Stomach (tissue), 4 donors: Measurements from ENCODE around the gene RPS27.
"Not testable (repeated sequence)": the region's sequence is repeated elsewhere in the genome, so short reads cannot be mapped to it uniquely, and the experiment has no call there.

Source experiments
- CTCF ChIP-seq, 7 experiments: fragments of 450-650 bp in 4 of 7; fragments of 200-600 bp in 3 of 7; sonication (generic) in 3 of 7; IDR thresholded peaks; one replicate each; pipeline ENCODE4 v1.5.1; 2016 to 2019; ENCODE audit warnings: antibody characterized with exemption in 7 of 7, control low read depth in 2 of 7, mild to moderate bottlenecking in 1 of 7
- POLR2A ChIP-seq, 4 donors: fragments of 450-650 bp; IDR thresholded peaks; one replicate each; pipeline ENCODE4 v1.6.1; 2016; ENCODE audit warnings: antibody characterized with exemption in 4 of 4, control low read depth in 2 of 4, mild to moderate bottlenecking in 1 of 4, moderate library complexity in 1 of 4
- POLR2AphosphoS5 ChIP-seq, 3 donors: sonication (generic); formaldehyde crosslinking; IDR thresholded peaks; one replicate each; pipeline ENCODE4 v1.6.1; 2016; ENCODE audit warnings: antibody characterized with exemption in 3 of 3

GRCh38 chr1:154012543-154012942 lies 22.0 kb downstream of the RPS27 start:
- TF ChIP-seq CTCF, POLR2A, POLR2AphosphoS5 (IDR thresholded peaks at IDR 0.05): not testable (repeated sequence)
